ENCODE data around the gene OVOL1.

DNA sequence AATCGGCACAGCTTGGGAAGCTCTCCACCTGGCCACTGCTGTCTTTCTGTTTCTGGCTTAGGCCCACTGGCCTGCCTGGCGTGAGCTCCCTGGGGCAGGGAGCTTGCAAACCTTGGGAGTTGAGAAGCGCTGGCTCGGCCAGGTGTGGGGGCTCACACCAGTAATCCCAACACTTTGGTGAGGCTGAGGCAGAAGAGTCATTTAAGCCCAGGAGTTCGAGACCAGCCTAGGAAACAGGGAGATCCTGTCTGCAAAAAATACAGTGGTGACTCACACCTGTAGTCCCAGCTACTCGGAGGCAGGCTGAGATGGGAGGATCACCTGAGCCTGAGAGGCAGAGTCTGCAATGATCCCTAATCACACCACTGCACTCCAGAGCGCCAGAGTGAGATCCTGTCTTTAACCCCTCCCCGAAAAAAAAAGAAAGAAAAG, 10.1 kb upstream of the OVOL1 start:
- no peak for TF ChIP-seq POLR2AphosphoS5 (IDR thresholded peaks at IDR 0.05)
- no peak for TF ChIP-seq EP300 (IDR thresholded peaks at IDR 0.05)
